Activated naive CD4-positive, alpha-beta T cell treated with anti-CD3 and anti-CD28 coated beads, Interleukin-2, amount 50 U/mL, for 16 hours (primary cell): ENCODE measurements around the gene CD8B2.
A peak's percentile ranks its signal among the peaks of the same experiment; 100 is the strongest.
"Not testable (repeated sequence)": the region's sequence is repeated elsewhere in the genome, so short reads cannot be mapped to it uniquely, and the experiment has no call there.

Source experiments
- DNase-seq: peaks from one replicate; pipeline ENCODE4 v3.0.0-alpha.2; 2020

Gene CD8B2

GRCh38 chr2:106513391-106513790, 26.2 kb downstream of the CD8B2 start:
- DNase-seq: not testable (repeated sequence)

- DNase-seq: not testable (repeated sequence)
Observed at GRCh38 chr2:106514827-106515226, 27.7 kb downstream of the CD8B2 start.

DNA sequence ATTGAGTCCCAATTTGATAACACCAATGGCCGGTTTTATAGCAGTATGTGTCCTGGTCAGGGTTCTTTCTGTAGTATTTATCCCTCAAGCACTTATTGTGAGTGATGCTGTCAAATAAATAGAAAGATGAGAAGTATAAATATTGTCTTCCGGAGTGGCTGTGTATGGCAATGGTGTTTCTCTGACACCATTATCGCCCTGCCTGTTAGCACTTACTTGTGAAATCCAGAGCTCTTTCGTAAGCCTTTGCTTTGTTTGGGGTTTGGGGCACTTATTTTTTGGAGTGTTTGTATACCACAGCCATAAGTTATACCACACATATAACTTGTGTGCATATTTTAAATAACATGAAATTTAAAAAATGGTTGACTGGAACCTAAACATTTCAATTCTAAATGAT, 29.3 kb downstream of the CD8B2 start:
- no peak for DNase-seq

GRCh38 chr2:106516864-106517263, 29.7 kb downstream of the CD8B2 start:
- DNase-seq: no peak

DNA sequence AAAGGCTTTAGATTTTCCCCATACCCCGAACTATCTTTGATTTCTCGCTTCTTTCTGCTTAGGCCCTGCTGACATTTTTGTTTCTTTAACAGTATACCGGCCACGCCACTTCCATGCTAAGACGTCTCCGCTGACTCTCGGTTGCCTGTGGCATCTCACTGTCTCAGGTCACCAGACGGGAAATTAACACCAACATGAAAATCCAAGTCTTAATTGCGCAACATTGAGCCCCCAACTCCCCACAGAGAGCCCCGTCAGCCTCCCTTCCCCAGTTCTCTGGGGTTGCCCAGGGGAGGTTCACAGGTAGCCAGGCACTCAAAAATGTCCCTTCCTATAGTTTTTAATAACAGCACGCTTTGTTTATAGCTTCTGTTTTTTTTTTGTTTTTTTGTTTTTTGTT, 30.2 kb downstream of the CD8B2 start:
- DNase-seq: no peak

DNA sequence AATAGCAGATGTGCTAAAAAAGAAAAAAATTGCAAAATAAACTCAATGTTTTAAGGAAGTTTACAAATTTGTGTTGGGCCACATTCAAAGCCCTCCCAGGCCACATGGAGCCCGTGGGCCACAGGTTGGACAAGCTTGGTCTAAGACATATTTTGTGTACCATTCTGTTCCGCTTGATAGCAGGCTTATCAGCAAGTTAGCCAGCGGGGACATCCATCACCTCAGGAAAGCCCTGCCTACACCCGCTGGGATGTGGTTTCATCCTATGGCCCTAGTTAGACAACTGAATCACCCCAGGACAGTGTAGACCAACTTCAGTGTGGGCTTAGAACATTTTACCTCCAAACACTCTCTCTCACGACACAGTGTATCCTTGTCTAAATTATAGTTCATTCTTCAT, 32.6 kb downstream of the CD8B2 start:
- no peak for DNase-seq

- no peak for DNase-seq
Observed at GRCh38 chr2:106521016-106521415, 33.9 kb downstream of the CD8B2 start.

DNA sequence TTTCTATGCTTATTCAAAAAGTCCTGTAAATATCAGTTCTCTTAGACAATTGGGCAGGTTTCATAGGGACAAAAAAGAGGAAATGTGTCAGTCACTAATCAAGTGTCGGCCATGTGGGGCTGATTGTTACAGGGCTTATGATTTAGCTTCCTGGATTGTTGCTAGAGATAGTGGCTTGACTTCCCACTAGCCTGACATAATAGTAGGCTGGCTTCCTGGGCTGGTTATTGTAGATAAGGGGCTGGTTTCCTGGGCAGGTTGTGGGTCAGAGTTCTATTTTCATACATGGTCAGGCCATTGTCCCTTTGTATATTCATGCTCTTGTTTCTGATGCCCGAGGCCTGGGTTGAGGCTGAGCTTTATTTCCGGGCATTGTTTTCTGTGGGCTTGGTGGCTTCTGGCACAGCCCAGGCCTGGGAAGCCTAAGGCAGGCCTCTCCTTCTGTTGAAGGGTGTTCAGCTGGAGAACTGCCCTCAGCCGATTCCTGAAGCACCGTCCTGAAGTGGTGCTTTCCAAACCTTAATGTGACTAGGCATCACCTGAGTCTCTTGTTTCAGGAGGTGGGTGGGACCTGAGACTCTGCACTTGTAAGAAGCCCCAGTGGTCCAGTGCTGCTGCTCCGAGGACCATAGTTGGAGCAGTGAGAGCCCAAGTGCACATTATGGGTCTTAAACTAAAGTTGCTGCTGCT, 37.0 kb downstream of the CD8B2 start:
- DNase-seq: no peak

DNA sequence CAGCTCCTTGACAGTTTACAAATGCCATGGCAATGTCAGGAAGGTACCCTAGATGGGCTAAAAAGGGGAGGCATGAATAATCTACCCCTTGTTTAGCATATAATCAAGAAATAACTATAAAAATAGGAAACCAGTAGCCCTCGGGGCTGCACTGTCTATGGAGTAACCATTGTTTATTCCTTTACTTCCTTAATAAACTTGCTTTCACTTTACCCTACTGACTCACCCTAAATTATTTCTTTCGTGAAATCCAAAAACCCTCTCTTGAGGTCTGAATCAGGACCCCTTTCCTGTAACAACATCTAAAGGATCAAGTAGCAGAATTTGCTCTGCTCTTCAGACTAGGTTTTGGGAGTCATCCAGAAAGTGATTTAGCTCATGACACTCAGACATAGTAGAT, 43.7 kb downstream of the CD8B2 start:
- no peak for DNase-seq

DNA sequence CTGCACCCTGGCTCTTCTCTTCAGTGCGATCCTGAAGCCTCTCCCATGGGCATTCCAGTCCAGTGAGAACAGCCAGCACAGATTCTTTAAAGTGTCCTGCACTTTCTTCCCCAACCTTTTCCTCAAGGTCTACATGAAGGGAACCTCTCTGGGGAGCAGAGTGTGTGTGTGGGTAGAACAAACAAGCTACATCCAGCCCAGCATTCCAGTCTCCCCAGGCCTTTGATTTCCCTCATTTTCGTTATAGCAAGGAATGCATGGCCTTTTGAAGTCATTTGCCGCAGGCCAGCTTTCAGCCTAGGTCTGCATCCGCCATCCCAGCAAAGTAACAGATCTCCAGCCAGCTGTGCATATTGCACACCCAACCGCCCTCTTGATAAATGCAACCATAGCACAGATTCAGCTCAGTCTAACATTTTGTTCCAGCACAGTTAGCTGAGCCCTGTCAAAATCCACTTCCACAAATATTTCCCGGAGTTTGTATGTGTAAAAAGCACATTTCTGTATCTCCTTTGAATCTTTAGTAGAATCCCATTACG, 44.6 kb downstream of the CD8B2 start:
- no peak for DNase-seq

DNA sequence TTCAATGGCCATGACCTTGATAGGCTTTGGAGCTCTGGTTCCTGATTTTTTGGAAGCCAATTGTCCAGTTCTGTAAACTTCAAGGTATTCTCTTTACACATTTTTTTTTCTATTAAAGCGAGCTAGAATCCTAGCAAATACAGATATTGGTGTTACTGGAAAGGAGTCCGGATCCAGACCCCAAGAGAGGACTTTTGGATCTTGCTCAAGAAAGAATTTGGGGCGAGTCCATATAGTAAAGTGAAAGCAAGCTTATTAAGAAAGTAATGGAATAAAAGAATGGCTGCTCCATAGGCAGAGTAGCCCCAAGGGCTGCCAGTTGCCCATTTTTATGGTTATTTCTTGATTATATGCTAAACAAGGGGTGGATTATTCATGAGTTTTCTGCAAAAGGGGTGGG, 45.1 kb downstream of the CD8B2 start:
- no peak for DNase-seq

GRCh38 chr2:106534471-106534870, 47.3 kb downstream of the CD8B2 start:
- DNase-seq: no peak

- no peak for DNase-seq
Observed at GRCh38 chr2:106536490-106536889, 49.3 kb downstream of the CD8B2 start.

GRCh38 chr2:106537047-106537446, 49.9 kb downstream of the CD8B2 start:
- DNase-seq: no peak

GRCh38 chr2:106537791-106538191, 50.6 kb downstream of the CD8B2 start:
- DNase-seq: no peak

DNA sequence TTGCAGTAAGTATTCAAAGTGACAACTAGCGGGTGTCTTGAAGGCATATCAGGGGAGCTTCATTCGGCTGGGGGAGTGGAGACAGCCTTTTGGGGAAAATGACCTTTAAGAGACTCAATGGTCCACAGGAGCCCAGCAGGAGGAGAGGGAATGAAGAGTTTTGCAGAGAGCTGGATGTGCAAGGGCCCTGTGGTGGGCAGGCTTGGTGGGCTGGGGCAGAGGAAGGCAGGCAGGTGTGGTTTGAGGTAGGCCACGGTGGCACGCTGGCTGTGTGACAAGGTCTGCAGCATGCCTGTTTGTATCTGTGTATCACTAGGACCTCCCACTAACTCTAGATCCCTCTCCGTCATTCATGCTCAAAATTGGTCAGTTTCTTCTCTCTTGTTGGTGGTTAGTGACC, 53.7 kb downstream of the CD8B2 start:
- no peak for DNase-seq

DNA sequence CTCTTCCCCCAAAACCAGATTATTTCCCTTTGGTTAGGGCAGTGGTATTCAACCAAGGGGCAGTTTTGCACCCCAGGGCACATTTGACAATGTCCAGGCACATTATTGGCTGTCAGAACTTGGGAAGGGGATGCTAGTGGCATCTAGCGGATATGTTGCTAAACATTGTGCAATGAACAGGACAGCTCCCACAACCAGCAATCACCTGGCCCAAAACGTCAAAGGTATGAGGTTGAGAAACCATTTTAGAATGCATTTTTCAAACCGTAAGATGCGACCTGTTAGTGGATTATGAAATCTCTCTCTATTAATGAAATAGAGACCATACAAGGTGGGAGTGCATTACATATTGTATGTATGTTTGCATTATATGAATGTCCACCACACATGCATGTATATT, 54.2 kb downstream of the CD8B2 start:
- no peak for DNase-seq

- peak; percentile 78 for DNase-seq
Observed at GRCh38 chr2:106542746-106543359, 55.7 kb downstream of the CD8B2 start.

DNA sequence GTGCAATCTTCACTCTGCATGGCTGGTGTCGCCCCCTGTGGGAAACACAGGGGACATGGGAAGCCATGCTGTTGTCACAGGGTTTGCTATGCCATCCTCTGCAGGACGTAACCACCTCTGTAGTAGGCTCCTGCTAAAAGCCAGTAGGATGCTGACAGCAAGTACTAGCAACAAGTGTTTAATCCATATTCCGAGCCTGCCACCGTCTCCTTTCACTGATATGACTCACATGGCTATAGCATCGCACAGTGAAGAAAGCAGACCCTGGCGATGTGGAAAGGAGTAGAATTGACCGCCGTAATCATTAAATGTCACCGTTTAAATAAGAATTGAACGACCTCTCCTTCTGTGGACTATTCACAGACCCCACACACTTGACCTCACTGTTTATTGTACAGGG, 57.8 kb downstream of the CD8B2 start:
- no peak for DNase-seq

DNA sequence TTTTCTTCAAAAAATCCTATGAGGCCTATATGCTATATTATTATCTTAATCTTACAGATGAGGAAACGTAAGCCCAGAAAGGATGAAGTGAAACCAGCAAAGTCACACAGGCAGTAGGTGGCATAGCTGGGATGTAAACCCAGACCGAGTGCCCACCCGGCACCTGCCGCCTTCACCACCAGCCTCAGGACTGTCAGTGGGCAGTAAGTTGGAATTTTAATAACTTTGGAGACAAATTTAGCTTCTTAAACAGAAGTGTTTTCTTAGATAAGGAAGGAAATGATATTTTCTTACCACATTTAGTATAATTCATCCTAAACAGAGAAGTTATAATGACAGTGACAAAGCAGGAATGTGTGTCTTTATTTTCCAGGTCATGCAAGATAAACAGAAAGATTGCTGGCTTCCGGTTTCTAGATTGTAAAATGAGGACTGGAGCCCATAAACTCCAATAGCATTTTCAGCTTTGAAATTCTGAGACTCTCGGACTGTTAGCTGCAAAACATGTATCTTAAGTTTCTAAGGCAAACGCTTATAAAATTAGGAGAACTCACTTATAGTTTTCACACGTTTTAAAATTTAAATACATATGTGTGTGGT, 59.3 kb downstream of the CD8B2 start:
- DNase-seq: no peak

DNA sequence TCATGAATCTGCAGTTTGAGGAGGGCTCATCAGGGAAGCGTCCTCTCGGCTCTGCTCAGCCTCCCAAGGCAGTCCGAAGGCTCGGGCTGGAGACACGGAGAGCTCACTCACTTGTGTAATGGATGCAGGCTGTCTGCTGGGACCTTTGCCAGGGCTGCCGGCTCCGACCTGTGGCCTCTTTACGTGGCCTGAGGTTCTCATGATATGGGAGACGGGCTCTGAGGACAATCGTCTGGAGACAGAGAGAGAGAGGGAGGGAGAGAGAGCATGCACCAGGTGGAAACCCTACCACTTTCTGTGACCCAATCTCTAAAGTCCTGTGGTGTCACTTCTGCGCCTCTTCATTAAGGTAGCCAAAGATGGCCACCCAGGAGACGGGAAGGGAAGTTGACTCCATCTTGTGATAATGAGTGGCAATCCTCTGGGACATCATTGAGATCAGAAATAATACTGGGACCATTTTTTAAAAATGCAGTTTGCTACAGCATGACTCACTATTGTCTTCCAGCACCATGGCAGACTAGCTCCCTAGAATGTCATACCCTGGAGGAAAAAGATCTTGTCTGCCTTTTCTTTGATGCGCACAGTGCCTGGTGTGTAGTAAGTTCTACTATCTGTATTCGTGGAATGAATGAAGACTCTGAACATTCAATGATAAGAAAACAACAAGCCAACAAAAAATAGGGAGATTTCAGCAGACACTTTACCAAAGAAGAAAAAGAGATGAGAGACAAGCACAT, 60.2 kb downstream of the CD8B2 start:
- DNase-seq: no peak

GRCh38 chr2:106551417-106552130, 64.4 kb downstream of the CD8B2 start:
- no peak for DNase-seq

GRCh38 chr2:106552921-106553320, 65.8 kb downstream of the CD8B2 start:
- no peak for DNase-seq
